AML-193 (cell line): Measurements from ENCODE around the gene TBK1.

ENCODE experiments used
- DNase-seq, 2 experiments: peaks; one replicate each; lab custom pipeline; 2025; lab: John Stamatoyannopoulos, UW

The TBK1 gene

DNA sequence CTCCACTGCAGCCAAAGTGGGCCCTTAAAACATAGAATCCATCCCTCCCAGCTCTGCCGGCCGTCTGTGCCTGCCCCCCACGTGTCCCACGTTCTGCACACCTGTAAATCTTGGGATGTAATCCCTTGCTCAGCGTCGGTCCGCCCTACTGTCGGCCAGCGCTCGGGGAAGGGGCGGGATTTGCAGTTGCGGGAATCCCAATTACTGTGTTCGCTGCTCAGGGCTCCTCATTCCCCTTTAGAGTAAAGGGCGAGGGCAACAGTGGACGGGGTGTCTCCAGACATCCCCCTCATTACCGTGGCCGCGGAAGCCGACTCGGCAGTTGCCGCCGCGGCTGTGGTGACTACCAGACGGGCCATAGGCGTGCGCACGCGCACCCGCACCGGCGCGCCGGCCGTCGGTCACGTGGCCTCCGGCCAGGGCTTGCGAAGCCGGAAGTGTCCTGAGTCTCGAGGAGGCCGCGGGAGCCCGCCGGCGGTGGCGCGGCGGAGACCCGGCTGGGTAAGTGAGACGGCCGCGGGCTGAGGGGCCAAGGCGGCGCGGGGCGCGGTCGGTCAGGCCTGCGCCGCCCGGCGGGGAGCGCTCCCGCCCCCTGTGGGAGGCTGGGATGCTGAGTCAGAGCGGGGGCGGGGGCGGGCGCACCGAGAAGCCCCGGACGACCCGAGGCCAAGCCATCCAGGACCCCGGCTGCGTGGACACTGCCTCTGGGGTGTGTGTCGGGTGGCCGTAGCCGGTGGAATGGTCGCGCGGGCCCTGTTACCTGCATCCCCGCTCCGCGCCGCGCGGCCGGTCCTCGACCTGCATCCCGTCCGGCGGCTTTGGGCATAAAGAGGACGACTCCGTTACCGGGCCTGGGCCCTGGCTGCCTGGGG lies at the start of gene TBK1:
TBK1 (plus strand) TSS at position 434 of the 872 bp plus-strand sequence. CDS start 3,751 bp downstream, outside the sequence.
- DNase-seq, result peak; percentile 70 to 72

DNA sequence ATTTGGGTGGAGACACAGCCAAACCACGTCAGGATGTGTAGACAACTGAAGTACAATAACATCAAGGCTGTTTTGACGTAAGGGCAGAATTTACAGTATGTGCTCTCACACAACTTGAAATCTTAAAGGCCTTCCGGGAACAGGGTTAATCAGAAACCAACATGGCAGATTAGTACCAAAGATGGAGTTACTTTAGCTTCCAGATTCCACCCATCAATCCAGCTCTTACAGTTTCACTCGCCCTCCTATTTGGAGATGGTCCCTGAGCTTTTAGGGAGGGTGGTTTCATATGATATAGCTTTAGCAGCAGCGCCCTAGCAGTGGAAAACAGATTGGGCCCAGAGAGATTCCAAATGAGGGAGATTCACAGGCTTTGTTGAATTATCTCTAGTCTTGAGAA lies 49.7 kb upstream of the TBK1 start:
- no peak for DNase-seq

DNA sequence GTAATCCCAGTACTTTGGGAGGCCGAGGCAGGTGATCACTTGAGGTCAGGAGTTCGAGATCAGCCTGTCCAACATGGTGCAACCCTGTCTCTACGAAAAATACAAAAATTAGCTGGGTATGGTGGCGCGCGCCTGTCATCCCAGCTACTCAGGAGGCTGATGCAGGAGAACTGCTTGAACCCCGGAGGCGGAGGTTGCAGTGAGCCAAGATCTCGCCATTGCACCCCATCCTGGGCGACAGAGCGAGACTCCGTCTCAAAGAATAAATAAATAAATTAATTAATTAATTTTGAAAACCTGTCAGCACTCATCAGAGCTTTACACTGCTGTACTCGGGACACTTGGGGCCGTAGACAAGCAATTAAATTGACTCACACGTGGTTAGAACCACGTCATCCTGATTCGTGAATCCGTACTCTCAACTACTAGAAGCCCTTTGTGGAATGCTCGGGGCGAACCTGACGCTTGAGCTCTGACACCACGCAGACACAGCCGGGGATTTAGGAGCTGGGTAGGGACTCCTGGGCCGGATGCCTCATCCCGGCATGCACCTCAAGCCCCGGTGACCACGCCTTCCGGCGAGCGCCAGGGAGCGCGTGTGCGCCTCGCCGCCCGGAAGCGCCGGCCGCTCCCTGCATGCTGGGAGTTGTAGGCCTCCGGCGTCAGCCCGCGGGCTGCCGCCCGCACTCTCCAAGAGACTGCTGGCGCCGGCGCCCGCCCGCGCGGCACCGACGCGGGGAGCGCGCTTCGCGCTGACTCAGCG lies 48.0 kb upstream of the TBK1 start, which contains the start of gene XPOT:
XPOT (plus strand) TSS at position 686 of the 763 bp plus-strand sequence. CDS start 5,644 bp downstream, outside the sequence.
- DNase-seq, result peak; percentile 86 to 93

DNA sequence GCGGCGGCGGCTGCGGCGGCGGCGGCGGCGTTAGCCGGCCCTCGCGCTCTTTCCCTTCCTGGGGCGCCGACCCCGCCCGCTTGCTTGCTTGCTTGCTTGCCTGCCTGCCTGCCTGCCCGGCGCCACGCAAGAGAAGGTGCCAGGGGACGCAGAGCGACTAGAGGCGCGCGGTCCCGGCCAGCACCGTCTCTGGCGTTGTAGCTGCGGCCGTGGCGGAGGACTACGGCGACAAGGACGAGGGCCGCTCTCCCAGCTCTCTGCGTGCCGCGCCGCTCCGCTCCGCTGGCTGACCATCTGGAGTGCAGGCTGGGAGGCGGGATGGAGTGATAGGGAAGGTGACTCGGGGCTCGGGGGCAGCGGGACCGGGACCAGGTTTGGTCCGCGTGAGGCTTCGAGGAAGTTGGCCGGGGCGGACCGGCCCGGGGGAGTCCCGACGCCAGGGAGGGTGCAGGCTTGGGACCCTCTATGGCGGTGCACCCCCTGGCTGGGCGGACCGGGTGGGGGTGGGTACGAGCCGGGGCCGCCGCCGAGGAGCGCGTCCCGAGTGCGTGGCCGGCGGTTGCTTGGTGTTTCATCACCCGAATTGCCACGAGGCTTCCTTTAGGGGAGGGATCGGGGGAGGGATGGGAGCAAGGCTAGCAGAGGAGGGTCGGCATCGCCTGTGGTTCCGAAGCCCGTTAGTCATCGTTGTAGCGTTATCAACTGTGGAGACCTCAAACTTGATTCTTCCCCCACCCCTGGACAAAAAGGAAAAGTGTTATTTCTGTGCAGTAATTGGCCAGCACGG lies 47.3 kb upstream of the TBK1 start:
- DNase-seq, result peak; percentile 57 to 59

DNA sequence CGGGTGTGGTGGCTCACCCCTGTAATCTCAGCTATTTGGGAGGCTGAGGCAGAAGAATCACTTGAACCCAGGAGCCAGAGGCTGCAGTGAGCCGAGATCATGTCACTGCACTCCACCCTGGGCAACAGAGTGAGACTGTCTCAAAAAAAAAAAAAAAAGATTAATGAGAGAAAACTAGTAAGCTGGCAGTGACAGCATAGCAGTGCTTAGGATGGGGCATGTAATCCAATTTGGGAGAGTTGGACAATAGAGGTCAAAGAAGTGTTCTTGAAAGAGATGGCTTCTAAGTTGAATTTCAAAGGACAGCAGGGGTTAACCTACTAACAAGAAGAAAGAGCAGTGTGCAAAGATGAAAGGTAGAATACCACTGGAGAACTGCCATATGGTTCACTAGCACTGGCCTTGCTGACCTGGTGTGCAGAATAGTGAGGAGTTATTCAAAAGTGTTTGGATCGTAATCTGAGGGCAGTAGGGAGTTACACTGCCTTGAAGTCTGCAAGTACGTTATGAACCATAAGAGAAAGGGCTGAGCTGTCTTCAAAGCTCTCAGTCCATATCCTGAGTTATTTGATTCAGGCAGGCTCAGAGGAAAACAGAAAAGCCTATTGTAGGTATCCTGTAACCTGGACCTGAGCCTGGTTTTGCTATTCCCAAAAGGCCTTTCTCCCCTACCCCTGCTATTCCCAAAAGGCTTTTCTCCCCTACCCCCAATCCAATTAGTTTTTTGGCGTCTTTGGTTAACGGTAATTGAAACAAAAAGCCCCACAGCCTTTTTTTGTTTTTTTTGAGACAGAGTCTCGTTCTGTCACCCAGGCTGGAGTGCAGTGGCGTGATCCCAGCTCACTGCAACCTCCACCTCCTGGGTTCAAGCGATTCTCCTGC lies 44.3 kb upstream of the TBK1 start:
- no peak for DNase-seq

DNA sequence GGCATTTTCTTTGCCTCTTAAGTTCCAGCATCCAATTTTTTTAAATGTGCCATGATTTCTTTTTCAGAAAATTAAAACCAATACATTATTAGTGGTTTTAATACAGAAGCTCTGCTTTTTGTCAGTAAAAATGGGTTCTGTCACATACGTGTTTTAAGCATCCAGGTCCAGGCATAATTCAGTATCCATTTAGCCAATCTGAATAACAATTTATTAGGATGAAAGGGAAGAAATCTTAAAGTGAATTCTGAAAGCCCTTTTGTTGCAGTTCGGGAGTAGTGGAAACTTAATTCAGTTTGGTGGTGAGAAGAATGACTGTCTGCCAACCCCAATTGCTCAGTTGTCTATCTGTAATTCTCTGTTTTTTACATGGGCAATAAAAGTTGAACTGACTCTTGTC lies 40.5 kb upstream of the TBK1 start:
- DNase-seq, result no peak

DNA sequence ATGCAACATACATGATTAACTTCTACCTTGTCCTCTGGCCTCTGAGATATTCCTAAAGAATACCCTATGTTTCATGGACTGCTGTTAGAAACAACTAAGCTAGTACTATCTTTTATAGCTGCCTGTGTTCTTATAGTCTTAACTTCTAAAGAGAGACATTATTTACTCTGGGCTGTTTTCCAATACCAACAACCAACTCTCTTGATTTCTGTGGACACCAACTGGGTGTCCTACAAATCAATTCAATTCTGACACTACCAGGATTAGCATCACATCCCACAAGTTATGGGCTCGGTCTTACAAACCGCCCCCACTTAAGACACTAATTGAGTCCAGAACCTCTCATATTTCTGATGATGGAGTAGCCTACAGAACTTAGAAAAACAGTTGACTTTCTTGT lies 39.5 kb upstream of the TBK1 start:
- no peak for DNase-seq

DNA sequence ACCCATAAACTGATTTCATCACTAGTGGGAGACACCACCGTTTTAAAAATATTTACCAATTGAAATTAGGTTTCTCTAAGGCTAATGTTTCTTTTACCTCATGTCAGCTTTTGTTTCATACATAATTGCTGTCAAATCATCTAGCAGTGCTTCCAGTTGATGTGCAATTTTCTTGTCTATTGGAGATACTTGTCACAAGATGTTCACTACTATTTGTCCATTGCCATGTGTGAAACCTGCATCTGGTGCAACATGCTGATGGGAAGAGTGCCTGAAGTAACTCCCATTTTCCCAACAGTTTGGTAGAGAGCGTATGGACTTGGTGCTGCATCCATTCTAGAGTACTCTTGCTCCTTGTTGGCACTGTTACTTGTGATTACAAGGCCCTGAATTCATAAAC lies 38.0 kb upstream of the TBK1 start:
- DNase-seq, result no peak

DNA sequence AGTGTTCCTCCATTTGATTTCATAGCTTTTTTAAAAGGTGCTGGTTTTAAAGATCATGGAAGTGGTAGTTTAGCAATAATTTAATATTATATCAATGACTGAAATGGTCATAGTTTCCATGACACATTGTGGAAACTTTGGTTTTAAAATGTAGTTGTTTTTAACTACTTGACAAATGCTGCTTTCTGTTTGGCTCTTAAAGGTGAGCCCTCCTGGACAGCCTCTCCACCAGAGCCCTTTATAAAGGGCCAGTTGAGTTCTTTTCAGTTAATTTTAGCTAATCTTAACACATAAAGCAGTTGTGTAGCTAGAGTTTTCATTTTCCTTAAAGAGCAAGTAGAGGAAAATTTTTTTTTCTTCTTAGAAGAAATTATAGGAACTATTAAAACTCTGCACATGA lies 33.7 kb upstream of the TBK1 start:
- no peak for DNase-seq

DNA sequence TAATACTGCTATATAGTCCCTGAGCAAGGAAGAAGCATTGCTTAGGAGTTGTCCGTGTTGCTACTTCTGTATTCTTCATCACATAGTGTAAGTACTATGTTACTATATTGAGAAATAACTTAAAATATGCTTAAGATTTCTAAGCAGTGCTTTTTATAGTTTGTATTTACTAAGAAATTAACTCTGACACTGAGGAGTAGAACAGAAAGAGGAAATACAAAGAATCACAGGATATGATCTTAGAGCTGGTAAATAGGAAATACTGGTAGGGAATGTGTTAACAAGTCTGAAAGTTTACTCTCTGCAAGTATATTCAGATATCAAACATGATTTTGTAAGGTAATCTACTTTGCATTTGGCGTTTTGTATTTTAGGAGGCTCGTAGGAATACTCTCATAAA lies 32.2 kb upstream of the TBK1 start:
- DNase-seq, result no peak

DNA sequence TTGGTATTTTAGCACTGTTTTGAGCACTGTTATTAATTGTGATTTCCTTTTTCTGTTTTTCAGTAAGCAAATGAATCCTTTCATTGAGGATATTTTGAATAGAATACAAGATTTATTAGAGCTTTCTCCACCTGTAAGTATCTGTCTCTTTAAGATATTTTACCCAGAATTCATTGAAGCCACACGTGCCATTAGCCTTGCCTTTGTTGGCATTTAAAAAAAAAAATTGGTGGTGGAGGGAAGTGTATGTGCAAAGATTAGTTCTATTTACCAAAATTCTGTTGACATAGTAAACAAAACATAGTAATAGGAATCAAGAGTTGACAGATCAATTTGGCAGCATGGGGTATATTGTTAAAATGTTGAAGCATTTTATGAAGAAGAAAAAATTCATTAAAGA lies 23.9 kb upstream of the TBK1 start:
- no peak for DNase-seq

DNA sequence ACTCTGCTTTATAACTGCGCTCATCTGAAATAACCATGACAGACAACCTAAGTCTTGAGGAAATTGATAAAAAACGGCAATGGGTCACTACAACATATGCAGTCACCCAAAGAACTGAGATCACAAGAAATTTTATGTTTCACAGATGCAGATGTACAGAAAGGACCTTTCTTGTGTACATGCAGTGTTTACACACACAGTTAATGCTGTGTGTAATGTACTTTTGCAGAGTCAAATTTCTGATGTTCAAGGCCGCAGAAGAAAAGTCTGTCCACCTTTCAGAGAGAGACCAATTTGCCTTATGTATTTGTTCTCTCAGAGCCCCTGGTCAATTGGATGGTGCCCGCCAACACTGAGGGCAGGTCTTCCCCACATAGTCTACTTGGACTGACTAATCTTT lies 23.0 kb upstream of the TBK1 start:
- no peak for DNase-seq

DNA sequence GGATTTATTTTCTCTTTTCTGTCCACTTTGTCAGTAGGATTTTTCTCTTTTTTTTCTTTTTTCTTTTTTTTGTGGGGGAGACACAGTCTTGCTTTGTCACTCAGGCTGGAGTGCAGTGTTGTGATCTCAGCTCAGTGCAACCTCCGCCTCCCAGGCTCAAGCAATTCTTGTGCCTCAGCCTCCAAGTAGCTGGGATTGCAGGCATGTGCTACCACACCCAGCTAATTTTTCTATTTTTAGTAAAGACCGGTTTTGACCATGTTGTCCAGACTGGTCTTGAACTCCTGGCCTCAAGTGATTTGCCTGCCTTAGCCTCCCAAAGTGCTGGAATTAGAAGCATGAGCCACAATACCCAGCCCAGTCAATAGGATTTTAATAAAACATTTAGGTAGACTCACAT lies 21.0 kb upstream of the TBK1 start:
- no peak for DNase-seq

DNA sequence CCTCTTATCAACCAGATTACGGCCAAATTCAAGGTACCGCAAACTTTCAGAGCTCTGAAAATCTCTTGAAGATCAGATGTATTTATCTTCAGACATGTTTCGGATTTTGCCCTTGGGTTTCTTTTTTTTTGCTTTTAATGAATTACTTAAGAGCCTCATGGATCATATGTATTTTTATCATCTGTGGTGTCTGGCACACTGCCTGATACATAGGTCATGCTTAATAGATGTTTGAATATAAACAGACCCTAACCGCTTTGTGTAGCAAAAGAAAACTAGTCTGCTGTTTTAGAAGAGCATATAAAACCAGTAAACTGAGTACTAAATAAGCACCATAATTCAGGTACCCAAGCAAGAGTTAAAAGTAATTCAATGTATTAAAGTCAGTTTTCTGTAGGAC lies 20.1 kb upstream of the TBK1 start:
- no peak for DNase-seq

DNA sequence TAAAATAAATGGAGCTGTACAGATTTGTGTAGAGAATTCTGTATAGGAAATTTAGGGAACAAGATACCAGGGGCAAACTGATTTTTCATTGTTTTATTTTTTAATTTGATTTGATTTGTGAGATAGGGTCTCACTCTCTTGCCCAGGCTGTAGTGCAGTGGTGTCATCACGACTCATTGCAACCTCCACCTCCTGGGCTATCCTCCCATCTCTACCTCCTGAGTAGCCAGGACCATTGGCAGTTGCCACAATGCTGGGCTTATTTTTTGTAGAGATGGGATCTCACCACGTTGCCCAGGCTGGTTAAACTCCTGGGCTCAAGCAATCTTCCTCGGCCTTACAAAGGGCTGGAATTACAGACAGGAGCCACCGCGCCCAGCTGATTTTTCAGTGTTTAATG lies 18.0 kb upstream of the TBK1 start:
- DNase-seq, result no peak

DNA sequence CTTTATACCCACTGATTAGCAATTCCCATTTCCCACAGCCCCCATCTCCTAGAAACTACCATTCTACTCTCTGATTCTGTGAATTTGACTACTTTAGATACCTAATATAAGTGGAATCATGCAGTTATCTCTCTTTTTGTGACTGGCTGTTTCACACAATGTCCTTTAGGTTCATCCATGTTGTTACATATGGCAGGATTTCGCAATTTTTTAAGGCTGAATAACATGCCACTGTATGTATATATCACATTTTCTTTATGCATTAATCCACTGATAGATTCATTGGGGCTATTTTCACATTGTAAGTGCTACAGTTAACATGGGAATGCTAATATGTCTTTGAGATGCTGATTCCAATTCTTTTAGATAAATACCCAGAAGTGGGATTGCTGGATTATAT lies 11.8 kb upstream of the TBK1 start:
- no peak for DNase-seq

DNA sequence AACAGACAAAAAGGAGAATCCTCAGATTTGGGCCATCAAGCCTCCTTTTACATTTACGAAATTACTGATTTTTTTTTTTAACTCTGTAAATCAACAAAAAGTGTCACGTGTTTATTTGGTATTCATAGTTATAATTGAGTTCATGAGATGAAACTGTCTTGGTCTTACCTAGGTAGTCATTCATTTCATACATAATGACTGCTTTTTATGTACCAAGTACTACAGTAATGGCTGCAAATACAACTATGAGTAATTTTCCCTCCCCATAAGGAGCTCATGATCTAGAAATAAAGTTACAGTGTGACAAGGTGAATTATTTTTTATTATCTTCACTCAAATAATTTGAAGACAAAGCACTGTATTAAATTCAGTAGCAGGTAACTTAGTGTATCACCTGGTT lies 6.4 kb upstream of the TBK1 start:
- DNase-seq, result no peak

DNA sequence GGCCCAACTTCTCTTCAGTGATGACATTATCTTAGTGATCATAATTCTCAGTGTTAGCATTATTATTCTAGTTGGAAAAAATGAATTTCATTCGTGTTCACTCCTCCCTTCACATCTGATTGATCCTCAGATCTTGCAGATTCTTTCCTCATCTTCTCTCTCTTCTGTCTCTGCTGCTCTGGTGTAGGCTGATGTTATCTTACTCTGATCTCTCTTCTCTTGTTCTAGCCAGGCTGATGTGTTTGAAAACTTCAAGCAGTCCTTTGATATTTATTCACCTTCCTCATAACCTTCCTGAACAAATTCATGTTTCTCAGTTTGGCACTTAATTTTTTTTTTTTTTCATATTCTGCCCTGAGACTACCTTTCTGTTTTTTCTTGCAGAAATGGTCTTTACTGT lies 5.6 kb upstream of the TBK1 start:
- no peak for DNase-seq

DNA sequence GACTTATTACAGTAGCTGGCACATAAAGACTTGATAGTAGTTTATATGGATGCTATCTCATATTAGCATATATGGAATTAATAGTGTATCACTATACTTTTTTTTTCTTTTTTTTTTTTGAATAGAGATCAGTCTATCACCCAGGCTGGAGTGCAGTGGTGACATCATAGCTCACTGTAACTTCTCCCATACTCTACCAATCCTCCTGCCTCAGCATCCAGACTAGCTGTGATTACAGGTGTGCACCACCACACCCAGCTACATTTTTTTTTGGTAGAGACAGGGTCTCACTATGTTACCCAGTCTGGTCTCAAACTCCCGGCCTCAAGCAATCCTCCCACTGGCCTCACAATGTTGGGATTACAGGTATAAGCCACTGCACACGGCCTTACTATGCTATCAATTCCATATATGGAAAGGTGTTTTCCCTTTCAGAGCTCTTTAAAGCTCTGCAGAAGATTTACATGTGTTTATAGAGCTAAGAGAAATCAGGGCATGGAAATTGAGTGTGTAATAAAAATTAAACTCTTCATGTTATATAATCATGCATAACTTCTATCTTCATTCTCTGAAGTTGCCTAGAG lies 1.8 kb upstream of the TBK1 start:
- DNase-seq, result no peak

DNA sequence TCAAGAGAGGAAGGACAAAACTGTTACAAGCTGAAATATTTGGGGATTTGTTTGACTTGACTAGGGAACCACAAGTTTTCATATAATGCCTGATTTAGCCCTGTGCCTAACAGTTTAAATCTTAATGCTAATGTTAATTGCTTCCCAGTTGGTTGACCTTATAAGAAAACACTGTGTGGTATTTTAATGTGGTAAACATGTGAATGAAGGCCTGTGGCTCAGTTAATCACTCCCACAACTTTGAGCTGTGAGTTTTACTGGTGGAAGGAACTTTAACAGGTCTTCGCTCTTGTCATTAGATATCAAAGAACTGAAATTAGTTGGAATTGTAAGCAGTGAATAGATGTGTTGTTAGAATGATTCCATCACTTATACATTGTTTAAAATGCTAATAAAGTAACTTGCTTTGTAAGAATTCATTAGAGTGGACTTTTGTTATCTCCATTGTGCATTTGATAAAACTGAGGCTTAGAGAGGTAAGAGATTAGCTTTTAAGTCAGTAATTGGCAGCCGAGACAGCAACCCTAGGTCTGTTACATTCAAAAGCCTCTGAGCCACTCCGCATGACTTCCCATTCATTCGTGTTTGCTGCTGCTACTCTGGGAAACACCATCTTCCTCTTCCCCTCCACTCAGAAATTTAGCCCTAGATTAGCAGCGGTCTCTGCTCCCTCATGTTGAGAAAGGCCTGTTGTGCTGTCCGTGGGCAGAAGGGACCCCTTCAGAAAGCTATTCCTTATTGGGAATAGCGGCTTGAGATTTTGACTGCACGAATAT lies 1.0 kb upstream of the TBK1 start:
- DNase-seq, result peak; percentile 35 to 38
